Measurements from ENCODE around the gene RNF181. TPM values are rescaled to one million over a fixed set of nuclear protein-coding genes. Genes with fewer than 3 reads are reported as not detected.
A peak's percentile ranks its signal among the peaks of the same experiment; 100 is the strongest.
"Not testable (repeated sequence)": the region's sequence is repeated elsewhere in the genome, so short reads cannot be mapped to it uniquely, and the experiment has no call there.

The RNF181 gene
- total RNA-seq, 1 donor from 2014 or later: 82.4 TPM

DNA sequence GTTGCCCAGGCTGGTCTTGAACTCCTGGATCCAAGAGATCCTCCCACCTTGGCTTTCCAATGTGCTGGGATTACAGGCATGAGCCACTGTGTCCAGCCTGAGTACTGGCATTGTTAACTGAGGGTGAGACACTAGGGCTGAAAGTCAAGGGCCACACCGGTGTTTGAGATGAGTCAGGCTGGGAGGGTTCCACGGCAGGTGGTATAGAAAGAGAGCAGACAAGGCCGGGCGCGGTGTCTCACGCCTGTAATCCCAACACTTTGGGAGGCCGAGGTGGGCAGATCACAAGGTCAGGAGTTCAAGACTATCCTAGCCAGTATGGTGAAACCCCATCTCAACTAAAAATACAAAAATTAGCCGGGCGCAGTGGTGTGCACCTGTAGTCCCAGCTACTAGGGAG, 3.2 kb upstream of the RNF181 start:
- intact Hi-C loops (cut with DNase I); DNase-seq (ENCODE audit: low spot score): not testable (repeated sequence)

DNA sequence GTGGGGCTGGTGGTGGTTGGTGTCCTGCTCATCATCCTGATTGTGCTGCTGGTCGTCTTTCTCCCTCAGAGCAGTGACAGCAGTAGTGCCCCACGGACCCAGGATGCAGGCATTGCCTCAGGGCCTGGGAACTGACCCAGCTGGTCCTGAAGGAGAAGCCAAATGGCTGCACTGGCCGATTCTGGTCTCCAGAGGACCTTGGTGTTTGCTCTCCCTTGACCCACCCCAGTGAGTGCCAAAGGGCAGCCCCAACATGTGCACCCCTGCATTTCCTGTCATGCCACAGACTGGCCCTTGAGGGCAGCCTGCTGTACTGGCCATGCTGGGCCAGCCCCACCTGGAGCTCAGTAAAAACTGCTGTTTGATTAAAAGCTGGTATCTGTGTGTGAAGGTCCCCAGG, 2.5 kb upstream of the RNF181 start:
- DNase-seq (ENCODE audit: low spot score): no peak
- intact Hi-C loops (cut with DNase I): no loop called here

DNA sequence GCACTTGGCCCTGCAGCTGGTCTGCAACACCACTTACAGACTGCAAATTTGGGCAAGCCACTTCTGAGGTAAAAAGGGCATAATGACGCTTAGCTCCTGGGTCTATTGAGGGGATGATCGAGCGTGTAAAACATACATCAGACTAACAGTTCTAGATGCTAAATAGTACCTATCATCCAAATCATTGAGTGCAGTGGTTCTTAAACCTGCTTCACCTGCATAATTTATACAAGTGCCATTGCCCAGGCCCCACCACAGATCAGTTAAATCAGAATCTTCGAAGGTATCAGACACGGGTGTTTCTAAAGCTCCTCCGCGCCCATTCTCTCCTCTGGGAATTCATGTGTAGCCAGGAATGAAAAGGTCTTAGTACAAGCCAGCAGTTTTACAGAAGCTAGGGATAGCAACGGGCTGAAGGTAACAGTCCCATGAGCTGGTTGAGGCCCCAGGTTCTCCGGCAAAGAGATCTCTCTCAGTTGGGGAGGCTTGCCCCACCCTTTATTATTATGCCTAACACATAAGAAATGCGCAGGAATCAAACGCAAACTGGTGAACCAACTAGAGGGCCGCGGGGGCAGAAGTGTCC, 737 bp upstream of the RNF181 start:
- intact Hi-C loops (cut with DNase I): no loop called here
- DNase-seq (ENCODE audit: low spot score): no peak

DNA sequence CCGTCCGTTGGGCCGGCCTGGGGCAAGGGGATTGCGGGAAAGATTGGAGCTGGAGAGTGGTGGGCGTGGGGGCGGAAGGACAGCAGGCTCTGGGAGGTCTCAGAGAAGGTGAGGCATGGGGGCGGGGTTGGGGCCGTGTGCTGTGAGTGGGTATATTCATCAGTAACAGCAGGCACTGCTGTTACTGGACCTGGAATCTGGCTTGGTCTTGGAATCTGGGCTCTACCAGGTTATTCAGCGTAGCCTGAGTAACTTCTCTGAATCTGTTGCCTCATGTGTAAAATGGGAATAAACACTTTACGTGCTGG, 435 bp downstream of the RNF181 start:
- no peak for DNase-seq (ENCODE audit: low spot score)
- intact Hi-C loops (cut with DNase I): no loop called here

DNA sequence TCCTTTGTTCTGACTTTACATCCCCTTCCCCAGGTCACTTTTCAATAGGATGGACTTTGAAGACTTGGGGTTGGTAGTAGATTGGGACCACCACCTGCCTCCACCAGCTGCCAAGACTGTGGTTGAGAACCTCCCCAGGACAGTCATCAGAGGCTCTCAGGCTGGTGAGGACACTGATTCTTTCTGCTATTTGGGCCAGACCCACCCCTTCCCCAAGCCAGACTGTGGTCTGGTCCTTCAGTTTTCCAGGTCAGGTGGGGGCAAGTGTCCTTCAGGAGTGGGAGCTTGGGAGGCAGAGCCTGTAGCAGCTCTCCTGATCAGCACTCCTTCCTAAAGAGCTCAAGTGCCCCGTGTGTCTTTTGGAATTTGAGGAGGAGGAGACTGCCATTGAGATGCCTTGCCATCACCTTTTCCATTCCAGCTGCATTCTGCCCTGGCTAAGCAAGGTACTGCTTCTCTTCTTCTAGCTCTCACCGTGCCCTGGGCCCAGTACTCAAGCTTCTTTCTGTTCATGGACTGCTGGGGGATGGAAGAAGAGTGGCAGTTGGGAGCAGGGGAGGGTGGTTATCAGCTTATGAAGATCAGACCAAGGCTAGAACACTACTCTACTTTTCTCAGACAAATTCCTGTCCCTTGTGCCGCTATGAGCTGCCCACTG, 1.1 kb downstream of the RNF181 start:
- intact Hi-C loops (cut with DNase I): no loop called here
- no peak for DNase-seq (ENCODE audit: low spot score)

DNA sequence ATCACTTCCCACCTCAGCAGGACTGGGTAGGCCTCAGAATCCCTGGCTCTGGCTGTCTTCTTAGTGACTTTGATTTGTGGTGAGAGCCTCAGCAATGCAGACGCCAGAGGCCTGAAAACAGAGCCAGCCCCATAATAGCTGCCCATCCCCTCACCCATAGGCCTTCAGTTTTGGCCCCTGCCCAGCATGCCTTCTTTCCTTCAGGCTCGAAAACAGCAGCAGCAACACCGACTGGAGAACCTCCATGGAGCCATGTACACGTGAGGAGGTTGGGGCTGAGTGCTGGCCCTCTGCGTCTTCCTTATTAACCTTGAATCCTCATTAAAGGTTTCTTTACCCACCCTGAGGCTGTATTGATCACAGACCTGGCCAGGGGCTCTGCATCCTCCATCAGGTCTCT, 1.7 kb downstream of the RNF181 start:
- intact Hi-C loops (cut with DNase I): no loop called here
- DNase-seq (ENCODE audit: low spot score): no peak

DNA sequence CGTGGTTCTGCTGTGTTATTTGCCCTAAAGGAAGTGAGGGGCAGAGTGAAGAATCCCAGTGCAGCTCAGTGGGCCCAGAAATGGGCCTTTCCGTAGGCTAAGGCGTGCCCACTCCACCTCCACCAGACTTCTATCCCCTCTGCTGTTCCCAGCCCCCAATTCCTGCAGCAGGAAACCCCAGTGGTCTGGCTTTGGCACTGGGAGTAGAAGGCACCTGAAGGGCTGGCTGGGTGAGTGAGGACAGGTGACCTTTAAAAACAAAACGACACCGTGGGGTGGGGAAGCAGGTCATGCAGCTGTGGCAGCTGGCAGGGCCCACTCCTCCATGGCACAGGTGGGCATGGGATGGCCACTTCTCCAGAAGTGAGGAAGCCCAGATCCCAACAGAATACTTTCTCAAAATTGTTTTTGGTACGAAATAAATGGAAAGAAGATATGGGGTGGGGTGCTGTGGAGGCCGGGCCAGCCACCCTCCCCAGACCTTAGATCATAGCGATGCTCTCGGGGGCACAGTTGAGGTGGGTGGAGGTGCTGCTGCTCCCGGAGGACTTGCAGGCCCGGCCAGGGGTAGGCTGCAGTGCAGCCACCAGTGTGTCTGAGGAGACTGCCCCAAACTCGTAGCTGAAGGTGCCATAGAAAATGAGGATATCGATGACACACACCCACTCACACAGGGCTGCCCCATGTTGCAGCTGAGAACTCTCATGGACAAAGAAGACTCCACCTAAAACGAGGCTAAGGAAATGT, 3.2 kb downstream of the RNF181 start:
- DNase-seq (ENCODE audit: low spot score): no peak
- intact Hi-C loops (cut with DNase I): no loop called here

DNA sequence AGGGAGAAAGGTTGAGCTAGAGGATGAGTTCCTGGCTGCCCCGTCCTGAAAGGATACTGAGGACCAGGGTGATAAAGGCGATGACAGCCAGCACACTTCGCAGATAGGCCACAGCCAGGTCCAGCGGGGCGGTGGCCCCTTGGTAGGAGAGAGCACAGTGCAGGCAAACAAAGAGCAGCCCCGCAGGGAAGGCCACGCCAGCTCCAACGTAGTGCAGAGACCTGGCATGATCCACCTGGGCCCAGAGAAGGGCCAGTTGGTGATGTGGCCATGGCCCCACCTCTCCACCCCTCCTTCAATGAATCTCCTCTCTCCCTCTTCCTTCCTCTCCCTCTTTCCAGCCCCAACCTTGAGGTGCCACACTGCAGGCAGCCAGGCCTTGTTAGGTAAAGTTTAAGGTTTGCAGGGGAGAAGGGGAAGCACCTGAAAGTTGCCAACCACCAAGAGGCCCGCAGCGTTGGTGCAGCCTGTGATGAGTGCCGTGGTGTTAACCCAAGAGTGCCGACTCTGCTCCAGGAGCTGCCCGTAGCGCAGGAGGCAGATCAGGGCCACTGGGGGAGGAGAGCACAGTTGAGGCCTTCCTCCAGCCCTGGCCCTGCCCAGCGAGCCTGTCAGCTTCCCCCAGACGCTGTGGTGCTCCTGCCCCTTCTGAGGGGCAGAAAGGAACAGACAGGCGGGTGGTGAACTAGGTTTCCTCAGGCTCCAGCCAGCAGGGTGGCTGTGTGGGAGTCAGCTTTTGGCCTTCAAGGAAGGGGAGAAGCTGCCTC, 4.1 kb downstream of the RNF181 start:
- intact Hi-C loops (cut with DNase I): loop anchor here (5.0 kb wide), 1 partner anchor 37 kb away; the partner anchor contains the start of gene GGCX

DNA sequence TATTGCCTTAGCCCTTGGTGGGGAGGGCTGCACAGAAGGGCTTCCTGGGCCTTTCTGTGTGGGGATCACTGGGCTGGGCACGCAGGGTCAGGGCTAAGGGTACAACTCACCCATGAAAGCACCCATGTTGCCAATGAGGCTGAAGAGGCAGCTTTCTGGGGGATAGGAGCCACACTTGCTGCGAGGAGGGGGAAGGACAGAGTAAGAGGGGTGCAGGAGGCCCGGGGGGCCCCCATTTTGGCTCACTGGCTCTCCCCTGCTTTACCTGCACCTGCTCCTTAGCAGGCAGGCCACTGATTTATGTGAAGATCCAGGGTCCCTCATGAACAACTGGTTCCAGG, 4.7 kb downstream of the RNF181 start:
- intact Hi-C loops (cut with DNase I): loop anchor here (5.0 kb wide), 1 partner anchor 38 kb away; the partner anchor contains the start of gene GGCX
- no peak for DNase-seq (ENCODE audit: low spot score)

More for the DNA sequence above, 4.1 kb downstream of the RNF181 start:
- DNase-seq (ENCODE audit: low spot score): no peak

DNA sequence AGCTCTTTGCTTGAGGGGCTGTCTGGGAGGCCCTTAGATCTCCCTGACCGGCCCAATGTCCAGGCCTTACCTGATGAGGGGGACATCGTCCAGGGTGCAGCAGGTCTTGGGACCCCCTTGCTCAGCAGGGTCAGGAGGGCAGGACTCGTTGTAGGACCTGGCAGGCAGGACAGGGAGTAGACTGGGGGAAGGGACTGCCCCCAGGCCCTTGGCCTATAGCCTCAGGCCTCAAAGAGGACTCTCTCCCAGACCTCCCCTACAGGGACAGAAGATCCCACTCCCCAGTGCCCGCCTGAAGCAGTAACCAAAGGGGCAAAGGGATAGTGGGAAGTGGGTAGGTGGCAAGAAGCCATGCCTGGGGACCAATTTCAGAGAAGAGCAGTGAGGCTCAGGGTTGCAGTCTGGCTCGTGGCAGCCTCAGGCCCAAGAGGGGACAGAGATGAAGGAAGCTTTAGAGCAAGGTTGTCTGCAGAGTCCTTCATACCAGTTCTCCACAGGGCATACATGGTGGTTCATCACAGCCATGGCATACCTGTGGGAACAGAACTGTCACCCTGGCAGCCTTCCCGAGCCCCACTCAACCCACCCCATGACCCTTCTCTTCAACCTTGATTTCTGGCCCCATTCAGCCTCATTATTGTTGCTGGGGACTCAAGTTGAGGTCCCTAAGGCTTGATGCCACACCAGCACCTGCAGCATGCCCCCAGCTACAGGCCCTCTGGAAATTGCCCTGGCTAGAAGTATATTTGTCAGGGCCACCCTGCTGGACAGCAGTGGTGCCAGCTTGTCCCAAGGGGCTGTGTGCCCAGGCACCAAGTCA, 5.6 kb downstream of the RNF181 start:
- intact Hi-C loops (cut with DNase I): loop anchor here (5.0 kb wide), 1 partner anchor 39 kb away; the partner anchor contains the start of gene GGCX

DNA sequence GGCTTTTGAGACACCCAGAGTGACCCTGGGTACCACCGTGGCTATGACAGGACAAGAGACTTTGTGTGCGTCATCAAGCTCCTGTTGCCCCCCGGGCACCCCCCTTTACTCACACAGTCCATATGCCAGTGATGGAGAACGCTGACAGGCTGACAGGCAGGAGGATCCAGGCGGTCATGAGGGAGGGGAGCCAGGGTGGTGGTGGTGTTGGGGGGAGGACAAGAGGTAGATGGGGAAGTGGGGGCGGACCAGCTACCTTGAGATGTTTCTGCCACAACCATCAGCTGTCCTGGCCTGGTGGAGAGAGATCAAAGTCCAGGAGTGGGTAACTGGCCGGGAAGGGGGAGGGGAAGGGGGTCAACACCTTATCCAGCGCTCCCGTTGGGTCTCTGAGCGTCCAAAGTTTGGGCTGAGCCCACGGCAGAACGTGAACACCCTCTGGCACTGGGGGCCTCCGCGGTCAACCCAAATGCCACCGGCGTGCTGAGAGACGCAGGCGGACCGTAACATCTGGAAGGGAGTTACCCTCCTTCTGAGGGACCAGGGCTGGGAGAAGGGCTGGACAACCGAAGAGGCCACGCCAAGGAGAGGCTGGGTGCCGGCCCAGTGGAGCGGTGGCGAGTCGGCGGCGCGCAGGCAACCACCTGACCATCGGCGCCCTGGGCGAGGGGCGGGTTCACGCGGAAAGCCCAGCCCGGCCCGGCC, 6.4 kb downstream of the RNF181 start:
- intact Hi-C loops (cut with DNase I): loop anchor here (5.0 kb wide), 1 partner anchor 40 kb away; the partner anchor contains the start of gene GGCX
- DNase-seq (ENCODE audit: low spot score): peak; percentile 87

More for the DNA sequence above, 5.6 kb downstream of the RNF181 start:
- no peak for DNase-seq (ENCODE audit: low spot score)

DNA sequence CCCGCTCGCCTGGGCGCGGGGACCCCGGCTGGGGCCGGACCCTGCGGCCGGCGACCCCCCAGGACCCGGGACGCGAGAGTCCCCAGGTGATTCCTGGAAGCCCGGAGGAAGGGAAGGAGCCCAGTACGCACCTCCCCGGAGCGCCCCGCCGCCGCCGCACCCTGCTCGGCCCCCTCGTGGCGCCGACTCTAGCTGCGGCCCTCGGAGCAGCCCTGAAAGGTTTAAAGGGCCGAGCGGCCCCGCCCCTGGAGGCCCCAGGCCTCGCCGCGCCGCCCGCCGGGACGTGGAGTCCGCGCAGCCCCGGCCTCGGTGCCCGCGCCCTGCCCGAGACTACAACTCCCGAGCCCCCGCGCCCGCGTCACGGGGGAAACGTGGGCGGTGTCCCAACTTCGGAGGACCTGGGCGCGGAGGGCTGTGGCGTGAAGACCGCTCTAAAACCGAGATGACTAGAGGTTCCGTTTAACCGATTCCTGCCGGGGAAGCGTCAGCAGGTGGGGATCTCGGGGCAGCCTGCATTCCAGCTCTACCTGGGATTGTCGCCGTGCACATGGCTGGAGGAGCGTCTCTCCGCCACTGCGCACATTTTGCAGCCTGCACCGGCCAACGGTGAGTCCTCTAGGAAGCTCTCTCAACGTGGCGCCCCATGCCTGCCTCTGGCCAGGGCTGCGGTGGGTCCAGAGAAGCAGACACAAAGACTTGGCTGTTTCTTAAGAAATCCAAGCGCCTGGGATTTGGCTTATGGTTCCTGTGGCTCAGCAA, 7.1 kb downstream of the RNF181 start, which contains the start of gene TMEM150A:
Gene TMEM150A, minus strand, starts transcription at position 223 of the 759 bp plus-strand sequence. CDS start 750 bp downstream, outside the sequence.
- DNase-seq (ENCODE audit: low spot score): peak; percentile 95
- intact Hi-C loops (cut with DNase I): loop anchor here (5.0 kb wide), 1 partner anchor 40 kb away; the partner anchor contains the start of gene GGCX

DNA sequence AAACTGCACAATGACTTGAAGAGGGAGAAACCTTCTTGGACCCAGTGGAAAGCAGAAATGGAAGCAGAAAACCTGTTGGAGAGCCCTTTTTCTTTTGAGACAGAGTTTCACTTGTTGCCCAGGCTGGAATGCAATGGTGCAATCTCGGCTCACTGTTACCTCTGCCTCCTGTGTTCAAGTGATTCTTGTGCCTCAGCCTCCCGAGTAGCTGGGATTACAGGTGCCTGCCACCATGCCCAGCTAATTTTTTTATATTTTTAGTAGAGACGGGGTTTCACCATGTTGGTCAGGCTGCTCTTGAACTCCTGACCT, 8.5 kb downstream of the RNF181 start:
- intact Hi-C loops (cut with DNase I): loop anchor here (5.0 kb wide), 1 partner anchor 42 kb away; the partner anchor contains the start of gene GGCX
- not testable (repeated sequence) for DNase-seq (ENCODE audit: low spot score)

DNA sequence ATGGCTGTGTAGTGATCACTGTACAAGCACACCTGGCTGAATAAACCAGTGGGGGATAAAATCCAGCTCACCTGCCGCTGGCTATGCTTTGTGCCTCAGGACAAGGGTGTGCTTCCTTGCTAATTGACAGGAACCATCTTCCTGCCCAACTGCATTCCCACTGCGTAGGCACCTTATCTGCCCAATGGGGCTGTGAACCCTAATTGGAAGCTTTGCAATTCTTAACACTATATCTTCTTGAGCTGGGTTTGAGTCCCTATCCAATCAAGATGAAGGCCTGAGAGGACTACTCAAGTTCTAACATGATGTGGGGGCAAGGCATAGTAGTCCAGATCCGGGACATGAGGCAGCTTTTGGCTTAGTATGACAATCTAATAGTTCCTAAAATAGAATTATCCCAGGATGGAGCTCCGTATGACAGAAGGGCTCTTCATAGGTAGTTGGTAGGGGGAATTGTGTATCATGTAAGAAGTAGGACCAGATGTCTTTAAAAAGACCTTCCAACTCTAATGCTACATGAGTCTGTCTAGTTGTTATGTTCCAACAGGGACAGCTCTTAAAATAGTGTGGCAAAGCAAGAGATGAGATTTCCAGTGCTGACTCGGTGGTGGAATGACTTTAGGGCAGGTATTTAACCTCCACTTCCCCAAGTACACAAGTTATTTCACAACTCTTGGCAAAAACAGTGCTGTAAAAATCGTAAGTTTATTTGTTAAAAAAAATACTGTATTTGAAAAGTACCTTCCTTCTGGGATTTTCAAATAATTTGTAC, 9.2 kb downstream of the RNF181 start:
- intact Hi-C loops (cut with DNase I): loop anchor here (5.0 kb wide), 1 partner anchor 42 kb away; the partner anchor contains the start of gene GGCX
- DNase-seq (ENCODE audit: low spot score): no peak

DNA sequence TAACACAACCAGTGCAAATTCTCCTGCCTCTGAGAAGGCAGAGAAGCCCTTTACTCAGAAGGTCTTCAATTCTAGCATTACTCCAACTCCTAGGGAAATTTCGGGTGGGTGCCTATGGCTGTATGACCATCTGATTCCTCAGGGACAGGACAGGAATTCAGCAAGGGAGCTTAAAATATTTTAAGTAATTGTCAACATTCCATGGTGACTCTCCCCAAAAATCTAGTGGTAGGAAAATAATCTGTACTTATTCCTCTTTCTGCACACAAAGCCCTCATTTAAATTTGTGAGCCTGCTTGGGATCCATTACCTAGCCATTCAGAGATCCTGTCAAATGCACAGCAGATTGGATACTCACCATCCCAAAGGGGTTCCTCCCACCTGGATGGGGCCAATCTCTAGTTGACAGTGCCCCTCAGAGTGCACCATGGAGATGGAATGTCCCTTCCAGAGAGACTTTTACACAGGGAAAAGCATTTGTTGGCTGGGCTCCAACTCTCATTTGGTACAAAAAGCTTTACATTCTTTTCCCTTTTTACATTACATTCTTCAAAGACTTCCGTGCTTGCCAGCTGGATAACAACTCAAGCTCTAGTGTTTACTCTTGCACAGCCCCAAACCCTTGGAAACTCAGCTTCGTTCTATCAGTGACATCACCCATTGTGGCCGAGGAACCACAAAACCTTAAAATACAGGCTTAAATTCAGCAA, 10.0 kb downstream of the RNF181 start:
- intact Hi-C loops (cut with DNase I): no loop called here
- no peak for DNase-seq (ENCODE audit: low spot score)

DNA sequence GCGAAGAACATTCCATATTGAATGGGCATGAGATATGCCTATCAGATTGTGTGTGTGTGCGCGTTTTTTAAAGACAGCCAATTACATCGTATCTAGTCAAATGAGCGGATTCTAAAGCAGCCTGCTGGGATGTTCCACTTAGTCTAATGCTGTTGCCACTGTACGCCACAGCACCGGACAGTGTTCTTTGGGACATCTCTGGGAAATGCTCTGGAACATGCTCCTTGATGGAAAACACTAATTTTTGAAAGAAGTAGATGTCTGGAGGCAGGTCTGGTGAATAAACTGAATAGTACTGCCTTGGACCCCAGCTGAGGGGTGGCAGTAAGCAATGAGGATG, 10.5 kb downstream of the RNF181 start:
- no peak for DNase-seq (ENCODE audit: low spot score)
- intact Hi-C loops (cut with DNase I): no loop called here

Data from cardiac septum (tissue), 1 donor.